Activated CD8-positive, alpha-beta T cell treated with anti-CD3 and anti-CD28 coated beads for 36 hours (primary cell): Measurements from ENCODE around the gene RDH13. TPM values are rescaled to one million over a fixed set of nuclear protein-coding genes. Genes with fewer than 3 reads are reported as not detected.
A peak's percentile ranks its signal among the peaks of the same experiment; 100 is the strongest.
"Not testable (repeated sequence)": the region's sequence is repeated elsewhere in the genome, so short reads cannot be mapped to it uniquely, and the experiment has no call there.

Source experiments
- ATAC-seq: fragments of 200-7000 bp; cut with Tn5 transposase; one replicate; pipeline ENCODE4 v1.10.0; 2021; ENCODE audit warnings: mild to moderate bottlenecking, moderate library complexity
- CTCF ChIA-PET: fragments of 350-600 bp; sonication (Branson Sonifier 250); formaldehyde crosslinking; loops from one replicate; lab custom pipeline; 2021; ENCODE audit warnings: antibody characterized with exemption; lab: Charles Lee
- POLR2A ChIA-PET: fragments of 350-600 bp; sonication (Branson Sonifier 250); formaldehyde crosslinking; loops from one replicate; lab custom pipeline; 2021; ENCODE audit warnings: antibody characterized with exemption; lab: Charles Lee
- DNase-seq: peaks from one replicate; pipeline ENCODE4 v3.0.0-alpha.2; 2020
- H3K27ac Mint-ChIP-seq: one replicate; pipeline ENCODE4 v1.8.0; 2021; ENCODE audit warnings: mild to moderate bottlenecking, mixed read lengths
- H3K27me3 Mint-ChIP-seq: one replicate; pipeline ENCODE4 v1.8.0; 2021; ENCODE audit warnings: mixed read lengths
- H3K36me3 Mint-ChIP-seq: one replicate; pipeline ENCODE4 v1.8.0; 2021; ENCODE audit warnings: low read depth, mixed read lengths
- H3K4me1 Mint-ChIP-seq: one replicate; pipeline ENCODE4 v1.8.0; 2021; ENCODE audit warnings: low read depth, mixed read lengths
- H3K4me3 Mint-ChIP-seq: one replicate; pipeline ENCODE4 v1.8.0; 2021; ENCODE audit warnings: mild to moderate bottlenecking, moderate library complexity, mixed read lengths
- H3K9me3 Mint-ChIP-seq: one replicate; pipeline ENCODE4 v1.8.0; 2021; ENCODE audit warnings: mixed read lengths
- CTCF ChIP-seq: fragments of 200-600 bp; IDR thresholded peaks from one replicate; pipeline ENCODE4 v1.8.0; 2022; ENCODE audit warnings: antibody characterized with exemption, mild to moderate bottlenecking
- intact Hi-C: fragments of 100-400 bp; cut with micrococcal nuclease; formaldehyde crosslinking; loops from one replicate; pipeline ENCODE4 v1.10.0; 2022
- total RNA-seq, 2 experiments: library from RNA; stranded (reverse); gene quantifications; one replicate each; pipeline ENCODE4 v1.2.3, GENCODE V29; 2021

Gene RDH13
- total RNA-seq, 2 experiments from 2014 or later = 17.3 to 18.2 TPM

- DNase-seq = no peak
- no peak for TF ChIP-seq CTCF
- Mint-ChIP-seq H3K9me3 (peaks cover 22% of the 10 kb centered on the region), H3K27me3 (no peaks in the 10 kb centered on the region), H3K36me3 (peaks cover 33% of the 10 kb centered on the region), H3K4me1 (peaks cover 5% of the 10 kb centered on the region), H3K27ac (no peak overlapping the region), H3K4me3 (no peak overlapping the region)
- no peak for ATAC-seq
- intact Hi-C loops = no loop called here
- POLR2A ChIA-PET = no interaction called here
- CTCF ChIA-PET = no interaction called here
Measured at GRCh38 chr19:55024111-55024510, 38.8 kb downstream of the RDH13 start.

GRCh38 chr19:55020351-55020750 is 42.6 kb downstream of the RDH13 start:
- H3K4me1 Mint-ChIP-seq, CTCF ChIA-PET, H3K27me3 Mint-ChIP-seq, intact Hi-C loops, POLR2A ChIA-PET, DNase-seq, H3K4me3 Mint-ChIP-seq, H3K27ac Mint-ChIP-seq, ATAC-seq: not testable (repeated sequence)
- peaks cover 35% of the 10 kb centered on the region for H3K36me3 Mint-ChIP-seq
- H3K9me3 Mint-ChIP-seq = peaks cover 17% of the 10 kb centered on the region

GRCh38 chr19:55018633-55019032 is 44.3 kb downstream of the RDH13 start:
- H3K4me1 Mint-ChIP-seq = no peaks in the 10 kb centered on the region
- peaks cover 30% of the 10 kb centered on the region for H3K36me3 Mint-ChIP-seq
- H3K9me3 Mint-ChIP-seq = peaks cover 13% of the 10 kb centered on the region
- ATAC-seq = no peak
- POLR2A ChIA-PET = no interaction called here
- TF ChIP-seq CTCF = no peak
- no peaks in the 10 kb centered on the region for H3K27me3 Mint-ChIP-seq
- CTCF ChIA-PET = no interaction called here
- no peak overlapping the region for H3K4me3 Mint-ChIP-seq
- intact Hi-C loops = no loop called here
- no peak for DNase-seq
- no peak overlapping the region for H3K27ac Mint-ChIP-seq

- no peak for TF ChIP-seq CTCF
- peaks cover 13% of the 10 kb centered on the region for H3K9me3 Mint-ChIP-seq
- H3K27ac Mint-ChIP-seq = no peak overlapping the region
- ATAC-seq = no peak
- H3K4me3 Mint-ChIP-seq = no peak overlapping the region
- H3K4me1 Mint-ChIP-seq = no peaks in the 10 kb centered on the region
- peaks cover 27% of the 10 kb centered on the region for H3K36me3 Mint-ChIP-seq
- CTCF ChIA-PET = no interaction called here
- no peak for DNase-seq
- no peaks in the 10 kb centered on the region for H3K27me3 Mint-ChIP-seq
- POLR2A ChIA-PET = no interaction called here
- intact Hi-C loops = no loop called here
Measured at GRCh38 chr19:55018216-55018615, 44.7 kb downstream of the RDH13 start.

- Mint-ChIP-seq H3K4me1 (no peaks in the 10 kb centered on the region), H3K36me3 (peaks cover 19% of the 10 kb centered on the region), H3K27me3 (no peaks in the 10 kb centered on the region), H3K4me3 (no peak overlapping the region), H3K9me3 (peaks cover 5% of the 10 kb centered on the region), H3K27ac (no peak overlapping the region)
- DNase-seq (no peak), ATAC-seq (no peak)
- intact Hi-C loops = no loop called here
- POLR2A ChIA-PET = no interaction called here
- no peak for TF ChIP-seq CTCF
- CTCF ChIA-PET = no interaction called here
Measured at GRCh38 chr19:55016017-55016416, 46.9 kb downstream of the RDH13 start.

- TF ChIP-seq CTCF = no peak
- no peak for DNase-seq
- POLR2A ChIA-PET = no interaction called here
- Mint-ChIP-seq H3K27me3 (no peaks in the 10 kb centered on the region), H3K27ac (peak overlapping the region; percentile 83), H3K4me3 (peak overlapping the region; percentile 75), H3K36me3 (peaks cover 15% of the 10 kb centered on the region), H3K4me1 (no peaks in the 10 kb centered on the region), H3K9me3 (peaks cover 6% of the 10 kb centered on the region)
- peak; percentile 20 for ATAC-seq
- intact Hi-C loops = no loop called here
- CTCF ChIA-PET = no interaction called here
Measured at GRCh38 chr19:55015126-55015525, 47.8 kb downstream of the RDH13 start.
